Neural progenitor cell (in vitro differentiated cells): Measurements from ENCODE around the gene ZNF618. TPM values are rescaled to one million over a fixed set of nuclear protein-coding genes. Genes with fewer than 3 reads are reported as not detected.
A peak's percentile ranks its signal among the peaks of the same experiment; 100 is the strongest.

Experiments used
- DNase-seq: peaks from one replicate; pipeline ENCODE4 v3.0.0-alpha.2; 2016; ENCODE audit warnings: low spot score
- H2AFZ ChIP-seq: fragments of 200-600 bp; sonication (generic); replicated peaks from 2 replicates; pipeline ENCODE4 v1.6.1; 2016; ENCODE audit warnings: antibody characterized with exemption
- H3F3A ChIP-seq: fragments of 200-600 bp; sonication (generic); 2 replicates; pipeline ENCODE4 v1.6.1; 2016; ENCODE audit warnings: antibody characterized with exemption, low read depth
- H3K27ac ChIP-seq: fragments of 200-600 bp; sonication (generic); 2 replicates; pipeline ENCODE4 v1.5.1; 2016; ENCODE audit warnings: mild to moderate bottlenecking
- H3K27me3 ChIP-seq: fragments of 200-600 bp; sonication (generic); 2 replicates; pipeline ENCODE4 v1.6.1; 2016; ENCODE audit warnings: mild to moderate bottlenecking, moderate library complexity
- H3K36me3 ChIP-seq: fragments of 200-600 bp; sonication (generic); 2 replicates; pipeline ENCODE4 v1.5.1; 2016
- H3K4me1 ChIP-seq: fragments of 200-600 bp; sonication (generic); 2 replicates; pipeline ENCODE4 v1.6.1; 2016; ENCODE audit warnings: mixed run types
- H3K4me2 ChIP-seq: fragments of 200-600 bp; sonication (generic); 2 replicates; pipeline ENCODE4 v1.6.1; 2016
- H3K4me3 ChIP-seq: fragments of 200-600 bp; sonication (generic); 2 replicates; pipeline ENCODE4 v1.5.1; 2016
- H3K79me2 ChIP-seq: fragments of 200-600 bp; sonication (generic); 2 replicates; pipeline ENCODE4 v1.6.1; 2016; ENCODE audit warnings: low read depth
- H3K9ac ChIP-seq: fragments of 200-600 bp; sonication (generic); 2 replicates; pipeline ENCODE4 v1.6.1; 2016
- H3K9me3 ChIP-seq: fragments of 200-600 bp; sonication (generic); 2 replicates; pipeline ENCODE4 v1.5.1; 2016; ENCODE audit warnings: low read depth
- H4K20me1 ChIP-seq: fragments of 200-600 bp; sonication (generic); 2 replicates; pipeline ENCODE4 v1.6.1; 2016; ENCODE audit warnings: low read depth
- H3K27ac Mint-ChIP-seq: 3 replicates; pipeline ENCODE4 v1.8.0; 2021; ENCODE audit warnings: mixed read lengths
- H3K27me3 Mint-ChIP-seq: 2 replicates; pipeline ENCODE4 v1.8.0; 2022; ENCODE audit warnings: low read depth, mild to moderate bottlenecking, inconsistent platforms, moderate library complexity, mixed read lengths; ENCODE audit not compliant: insufficient read depth
- H3K36me3 Mint-ChIP-seq: 3 replicates; pipeline ENCODE4 v1.8.0; 2021; ENCODE audit warnings: mixed read lengths
- H3K4me1 Mint-ChIP-seq: 3 replicates; pipeline ENCODE4 v1.8.0; 2021; ENCODE audit warnings: mixed read lengths
- H3K4me3 Mint-ChIP-seq: 3 replicates; pipeline ENCODE4 v1.8.0; 2021; ENCODE audit warnings: mild to moderate bottlenecking, moderate library complexity, mixed read lengths
- H3K9me3 Mint-ChIP-seq: 3 replicates; pipeline ENCODE4 v1.8.0; 2020; ENCODE audit warnings: mixed read lengths
- CTCF ChIP-seq: fragments of 200-600 bp; sonication (generic); IDR thresholded peaks from 2 replicates; pipeline ENCODE4 v1.5.1; 2017; ENCODE audit warnings: antibody characterized with exemption, mild to moderate bottlenecking
- EZH2 ChIP-seq: fragments of 200-600 bp; sonication (generic); IDR thresholded peaks from 2 replicates; pipeline ENCODE4 v1.6.1; 2017; ENCODE audit warnings: antibody characterized with exemption, mild to moderate bottlenecking, moderate library complexity
- EZH2phosphoT487 ChIP-seq: fragments of 200-600 bp; sonication (generic); IDR thresholded peaks from 2 replicates; pipeline ENCODE4 v1.6.1; 2017; ENCODE audit warnings: antibody characterized with exemption
- total RNA-seq: library from RNA; depleted of rRNA; stranded (reverse); fragments of >200 nt; gene quantifications from 2 replicates; pipeline ENCODE4 v1.2.3, GENCODE V29; 2015; ENCODE audit warnings: low replicate concordance

Gene ZNF618
- total RNA-seq, 1 donor from 2014 or later: 10.5 TPM

- H3K9me3 Mint-ChIP-seq: no peaks in the 10 kb centered on the region
- Histone ChIP-seq H3K27ac (no peak overlapping the region), H3F3A (no peaks in the 10 kb centered on the region), H3K9me3 (no peaks in the 10 kb centered on the region), H3K36me3 (no peaks in the 10 kb centered on the region), H3K4me1 (no peaks in the 10 kb centered on the region), H3K79me2 (peaks cover 33% of the 10 kb centered on the region), H3K4me3 (no peak overlapping the region), H3K9ac (no peak overlapping the region), H4K20me1 (peaks cover 42% of the 10 kb centered on the region), H3K4me2 (no peak overlapping the region), H2AFZ (no peak overlapping the region), H3K27me3 (no peaks in the 10 kb centered on the region)
- DNase-seq: no peak
- H3K4me1 Mint-ChIP-seq: peaks cover 15% of the 10 kb centered on the region
- no peak overlapping the region for H3K4me3 Mint-ChIP-seq
- H3K27ac Mint-ChIP-seq: no peak overlapping the region
- H3K27me3 Mint-ChIP-seq: peaks cover 2% of the 10 kb centered on the region
- peaks cover 12% of the 10 kb centered on the region for H3K36me3 Mint-ChIP-seq
- TF ChIP-seq EZH2 (no peak), CTCF (no peak), EZH2phosphoT487 (no peak)
Measured at GRCh38 chr9:113951032-113951372, 74.9 kb downstream of the ZNF618 start.

- no peaks in the 10 kb centered on the region for H3K9me3 Mint-ChIP-seq
- no peak overlapping the region for H3K4me3 Mint-ChIP-seq
- Histone ChIP-seq H3K4me3 (no peak overlapping the region), H3K9me3 (no peaks in the 10 kb centered on the region), H3F3A (no peaks in the 10 kb centered on the region), H3K4me1 (no peaks in the 10 kb centered on the region), H2AFZ (no peak overlapping the region), H3K9ac (no peak overlapping the region), H3K36me3 (no peaks in the 10 kb centered on the region), H3K27me3 (no peaks in the 10 kb centered on the region), H3K4me2 (no peak overlapping the region), H3K79me2 (peaks cover 38% of the 10 kb centered on the region), H3K27ac (no peak overlapping the region), H4K20me1 (peaks cover 34% of the 10 kb centered on the region)
- peaks cover 5% of the 10 kb centered on the region for H3K36me3 Mint-ChIP-seq
- H3K27ac Mint-ChIP-seq: no peak overlapping the region
- no peak for TF ChIP-seq EZH2phosphoT487
- no peak for TF ChIP-seq CTCF
- no peak for TF ChIP-seq EZH2
- H3K4me1 Mint-ChIP-seq: peaks cover 11% of the 10 kb centered on the region
- no peak for DNase-seq
- H3K27me3 Mint-ChIP-seq: peaks cover 2% of the 10 kb centered on the region
Measured at GRCh38 chr9:113952676-113953075, 76.6 kb downstream of the ZNF618 start.

GRCh38 chr9:113953531-113953930 is 77.4 kb downstream of the ZNF618 start:
- H3K27me3 Mint-ChIP-seq: peaks cover 2% of the 10 kb centered on the region

More at GRCh38 chr9:113953531-113953930, 77.4 kb downstream of the ZNF618 start:
- Histone ChIP-seq H4K20me1 (peaks cover 36% of the 10 kb centered on the region), H2AFZ (no peak overlapping the region), H3K27me3 (no peaks in the 10 kb centered on the region), H3K4me2 (no peak overlapping the region), H3K9me3 (no peaks in the 10 kb centered on the region), H3K4me3 (no peak overlapping the region), H3K36me3 (no peaks in the 10 kb centered on the region), H3F3A (no peaks in the 10 kb centered on the region), H3K9ac (no peak overlapping the region), H3K79me2 (peaks cover 45% of the 10 kb centered on the region), H3K27ac (no peak overlapping the region), H3K4me1 (no peaks in the 10 kb centered on the region)
- peaks cover 12% of the 10 kb centered on the region for H3K4me1 Mint-ChIP-seq
- TF ChIP-seq EZH2phosphoT487 (no peak), EZH2 (no peak), CTCF (no peak)
- no peak overlapping the region for H3K4me3 Mint-ChIP-seq
- no peaks in the 10 kb centered on the region for H3K9me3 Mint-ChIP-seq
- peaks cover 5% of the 10 kb centered on the region for H3K36me3 Mint-ChIP-seq
- peak overlapping the region; percentile 19 for H3K27ac Mint-ChIP-seq
- no peak for DNase-seq
